HG02973 (cell line): ENCODE results near the gene EME2.
"Not testable (repeated sequence)": the region's sequence is repeated elsewhere in the genome, so short reads cannot be mapped to it uniquely, and the experiment has no call there.

Experiments used
- ATAC-seq: cut with Tn5 transposase; IDR thresholded peaks from one replicate; pipeline ENCODE4 v1.9.1; 2021; ENCODE audit warnings: moderate library complexity; ENCODE audit not compliant: unreplicated experiment

EME2 gene

DNA sequence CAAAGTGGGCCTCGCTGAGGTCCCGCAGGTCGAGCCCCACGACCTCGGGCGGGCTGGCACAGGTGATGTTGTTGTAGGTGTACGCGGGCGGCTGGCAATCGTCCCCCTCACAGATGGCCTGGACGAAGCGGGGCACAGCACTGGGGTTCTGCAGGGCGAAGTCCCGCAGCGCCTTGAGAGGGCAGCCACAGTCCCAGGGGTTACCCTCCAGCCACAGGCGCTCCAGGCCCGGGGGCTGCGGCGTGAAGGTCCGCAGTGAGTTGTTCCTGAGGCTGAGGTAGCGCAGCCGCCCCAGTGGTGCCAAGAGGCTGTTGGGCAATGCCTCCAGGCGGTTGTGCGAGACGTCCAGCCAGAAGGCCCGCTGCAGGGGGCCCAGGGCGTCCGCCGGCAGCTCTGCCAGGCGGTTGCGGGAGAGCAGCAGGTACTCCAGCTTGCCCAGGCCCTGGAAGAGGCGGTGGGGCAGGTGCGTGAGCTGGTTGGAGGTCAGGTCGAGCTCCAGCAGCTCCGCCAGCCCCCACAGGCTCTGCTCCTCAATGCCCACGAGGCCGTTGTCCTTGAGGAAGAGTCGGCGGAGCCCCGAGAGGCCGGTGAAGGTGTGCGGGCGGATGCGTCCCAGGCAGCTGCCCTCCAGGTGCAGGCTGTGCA lies 18.1 kb downstream of the EME2 start:
- no peak for ATAC-seq

DNA sequence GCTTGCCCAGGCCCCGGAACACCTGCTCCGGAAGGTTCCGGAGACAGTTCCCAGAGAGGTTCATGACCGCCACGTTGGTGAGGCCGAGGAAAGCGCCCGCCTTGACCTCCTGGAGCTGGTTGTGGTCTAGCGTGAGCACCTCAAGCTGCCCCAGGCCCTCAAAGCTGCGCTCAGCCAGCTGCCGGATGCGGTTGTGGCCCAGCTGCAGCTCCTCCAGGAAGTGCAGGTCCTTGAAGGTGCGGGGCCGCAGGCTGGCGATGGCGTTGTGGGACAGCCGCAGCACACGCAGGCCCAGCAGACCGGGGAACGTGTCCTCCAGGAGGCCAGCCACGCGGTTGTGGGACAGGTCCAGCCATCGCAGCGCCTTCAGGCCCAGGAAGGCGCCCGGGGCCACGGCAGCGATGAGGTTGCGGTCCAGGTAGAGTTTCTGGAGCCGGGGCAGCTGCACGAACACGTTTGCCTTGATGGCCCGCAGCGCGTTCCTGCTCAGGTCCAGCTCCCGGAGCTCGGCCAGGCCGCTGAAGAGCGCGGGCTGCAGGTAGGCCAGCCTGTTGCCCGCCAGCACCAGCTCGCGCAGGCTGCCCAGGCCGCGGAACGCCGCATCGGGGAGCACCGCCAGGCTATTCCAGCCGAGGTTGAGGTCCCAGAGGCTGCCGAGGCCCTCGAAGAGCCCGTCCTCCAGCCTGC lies 18.8 kb downstream of the EME2 start:
- ATAC-seq = no peak

DNA sequence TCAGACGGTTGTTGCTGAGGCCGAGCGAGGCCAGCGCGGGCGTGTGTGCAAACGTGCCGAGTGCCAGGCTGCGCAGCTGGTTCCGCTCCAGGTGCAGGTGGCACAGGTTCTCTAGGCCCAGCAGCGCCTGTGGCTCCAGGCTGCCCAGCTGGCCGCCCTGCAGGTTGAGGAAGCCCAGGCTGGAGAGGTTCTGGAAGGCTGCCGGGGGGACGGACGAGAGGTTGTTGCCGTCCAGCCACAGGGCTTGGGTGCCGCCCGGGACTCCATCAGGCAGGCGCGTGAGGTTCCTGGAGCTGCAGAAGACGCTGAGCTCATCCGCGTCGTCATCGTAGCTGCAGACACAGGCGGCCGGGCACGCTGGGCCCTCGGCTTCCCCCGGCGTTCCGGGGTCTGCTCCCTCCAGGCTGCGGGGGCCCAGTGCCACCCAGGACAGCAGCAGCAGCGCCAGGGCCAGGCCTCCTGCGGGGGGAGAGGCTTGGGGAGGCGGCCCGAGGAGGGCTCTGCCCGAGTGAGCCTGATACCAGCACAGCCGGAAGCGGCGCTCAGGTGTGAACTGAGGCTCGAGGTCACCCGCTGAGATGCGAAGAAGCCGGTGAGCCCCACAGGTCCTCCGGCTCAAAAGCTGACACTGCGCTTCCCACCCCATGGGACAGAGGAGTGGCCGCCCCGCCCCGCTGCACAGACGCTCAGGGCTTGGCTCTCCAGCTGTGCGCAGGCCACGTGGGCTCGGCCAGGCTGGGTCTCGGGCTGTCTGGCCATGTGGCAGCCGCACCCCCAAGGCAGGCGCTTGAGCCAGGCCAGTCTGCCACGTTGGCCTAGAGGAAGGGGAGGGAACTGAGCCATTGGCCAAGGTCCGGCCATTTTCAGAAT lies 19.6 kb downstream of the EME2 start:
- no peak for ATAC-seq

DNA sequence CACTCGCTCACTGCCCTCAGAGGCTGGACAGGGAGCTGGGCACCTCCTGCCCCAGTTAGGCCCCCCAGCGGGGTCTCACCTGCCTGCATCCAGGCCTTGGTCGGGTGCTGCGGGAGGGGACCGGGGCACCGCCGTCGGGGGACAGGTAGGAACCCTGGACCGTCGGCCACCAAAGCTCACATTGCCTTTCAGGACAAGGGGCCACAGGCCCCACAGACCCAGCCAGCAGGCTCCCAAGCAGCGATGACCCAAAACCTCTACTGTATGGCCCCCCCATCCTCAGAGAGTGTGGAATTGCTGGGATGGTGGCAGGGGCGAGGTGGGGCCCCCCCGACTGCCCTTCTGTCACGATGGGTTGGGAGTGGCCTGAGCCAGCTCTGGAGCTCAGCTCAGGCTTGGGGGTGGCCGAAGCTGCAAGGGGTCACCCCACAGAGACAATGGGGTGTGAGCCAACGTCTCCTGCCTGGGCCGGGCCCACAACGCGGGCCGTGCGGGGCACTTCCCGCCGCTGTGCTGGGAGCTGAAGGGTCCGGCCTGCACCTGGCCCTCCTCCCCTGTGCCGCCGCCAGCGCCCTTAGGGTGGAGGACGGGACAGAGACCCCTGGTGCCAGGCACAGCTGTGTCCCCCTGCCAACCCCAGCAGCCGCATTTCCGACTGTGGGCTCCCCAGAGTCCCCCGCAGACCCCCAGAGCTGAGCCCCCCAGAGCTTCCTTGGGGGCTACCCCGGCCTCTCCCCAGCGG lies 20.4 kb downstream of the EME2 start:
- no peak for ATAC-seq

DNA sequence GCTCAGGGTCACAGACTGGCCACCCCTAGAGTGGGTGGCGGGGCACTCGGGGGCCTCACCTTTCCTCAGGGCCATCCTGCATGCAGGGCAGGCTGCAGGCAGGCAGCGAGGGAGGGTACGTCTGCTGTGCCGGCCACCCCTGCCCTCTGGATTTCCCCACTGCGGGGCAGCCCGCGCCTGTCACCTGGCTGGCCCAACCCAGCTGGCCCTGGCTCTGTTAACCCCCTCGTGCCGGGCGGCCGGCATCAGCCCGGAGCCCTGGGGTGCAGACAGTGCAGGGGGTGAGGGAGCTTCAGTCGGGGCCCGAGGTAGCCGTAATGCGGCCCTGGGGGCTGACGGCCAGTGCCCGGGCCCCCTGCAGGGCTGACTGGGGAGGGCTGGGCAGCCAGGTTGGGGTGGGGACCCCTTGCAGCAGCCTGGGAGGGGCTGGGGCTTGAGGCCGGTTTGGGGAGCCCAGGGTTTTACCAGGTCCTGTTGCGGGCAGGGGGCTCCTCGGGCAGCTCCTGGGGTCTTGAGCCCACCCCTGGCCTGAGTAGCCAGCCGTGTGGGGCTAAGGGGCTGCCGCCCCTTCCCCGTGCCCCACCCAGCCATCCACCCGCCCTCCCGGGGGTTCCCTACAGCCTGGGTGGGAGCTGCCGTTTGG lies 21.1 kb downstream of the EME2 start, which contains the start of gene IGFALS:
TSS of gene IGFALS (minus strand) at position 128 of the 643 bp plus-strand sequence. CDS start at position 75, 53 bp downstream.
- ATAC-seq = no peak

DNA sequence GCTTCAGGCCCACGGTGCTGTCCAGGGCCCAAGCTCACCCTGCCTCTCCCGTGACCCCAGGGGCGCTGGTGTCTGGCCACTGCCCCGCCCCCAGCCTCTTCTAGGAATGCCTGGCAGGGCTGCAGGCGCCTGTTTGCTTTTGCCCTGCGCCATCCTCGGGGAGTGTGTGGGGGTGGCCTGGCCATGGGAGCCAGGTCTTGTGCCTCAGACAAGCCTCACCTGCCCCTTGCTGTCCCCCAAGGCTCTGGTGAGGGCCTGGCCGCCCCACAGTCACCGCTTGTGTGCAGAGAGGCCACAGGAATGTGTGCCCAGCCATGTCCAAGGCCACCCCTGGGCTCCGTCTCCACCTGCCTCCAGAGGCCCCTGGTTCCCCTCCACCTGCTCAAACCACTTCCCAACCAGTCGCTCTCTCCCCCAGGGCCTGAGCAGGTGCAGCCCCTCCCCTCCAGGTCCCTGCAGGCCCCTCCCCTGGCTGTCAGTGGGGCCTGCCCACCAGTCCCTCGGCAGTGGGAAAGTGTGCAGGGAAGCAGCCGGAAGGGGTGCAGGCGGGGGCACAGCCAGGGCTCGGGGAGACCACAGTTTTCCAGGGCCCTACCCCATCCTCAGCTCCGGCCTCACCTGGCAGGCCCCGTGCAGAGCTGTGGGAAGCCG lies 21.7 kb downstream of the EME2 start:
- ATAC-seq = no peak

DNA sequence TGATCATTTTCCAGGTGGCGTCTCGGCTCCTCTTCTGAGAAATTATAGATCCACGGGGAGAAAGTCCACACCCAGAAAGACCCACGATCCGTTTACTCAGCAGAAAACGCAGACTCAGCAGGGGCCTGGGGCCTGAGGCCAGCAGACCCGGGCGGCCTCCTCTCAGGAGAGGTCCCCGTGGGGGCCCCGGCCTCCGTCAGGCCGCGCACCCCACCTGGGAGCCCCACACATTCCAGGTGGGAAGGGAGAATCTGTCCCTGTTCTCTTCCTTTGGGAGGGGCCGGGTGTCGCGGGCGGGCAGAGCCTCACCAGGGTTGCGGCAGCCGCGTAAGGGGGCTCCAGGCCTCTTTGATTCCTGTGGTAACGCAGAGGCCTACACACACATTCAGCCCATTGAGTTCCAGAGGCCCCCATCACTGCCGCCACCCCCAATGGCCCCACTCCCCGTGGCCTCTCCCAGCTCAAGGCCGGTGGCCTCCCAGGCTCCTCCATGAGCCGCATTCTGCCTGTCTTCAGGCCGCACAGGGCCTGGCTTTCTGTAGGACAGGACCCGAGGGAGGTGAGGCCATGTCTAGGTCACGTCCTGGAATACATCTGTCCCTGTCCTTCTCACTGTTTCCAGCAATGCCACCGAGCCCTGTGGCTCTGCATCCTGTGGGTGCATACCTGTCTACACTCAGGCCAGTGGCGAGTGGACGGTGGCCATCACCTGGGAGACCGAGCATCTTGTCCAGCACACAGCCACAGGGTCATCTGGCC lies 22.5 kb downstream of the EME2 start:
- ATAC-seq = no peak

DNA sequence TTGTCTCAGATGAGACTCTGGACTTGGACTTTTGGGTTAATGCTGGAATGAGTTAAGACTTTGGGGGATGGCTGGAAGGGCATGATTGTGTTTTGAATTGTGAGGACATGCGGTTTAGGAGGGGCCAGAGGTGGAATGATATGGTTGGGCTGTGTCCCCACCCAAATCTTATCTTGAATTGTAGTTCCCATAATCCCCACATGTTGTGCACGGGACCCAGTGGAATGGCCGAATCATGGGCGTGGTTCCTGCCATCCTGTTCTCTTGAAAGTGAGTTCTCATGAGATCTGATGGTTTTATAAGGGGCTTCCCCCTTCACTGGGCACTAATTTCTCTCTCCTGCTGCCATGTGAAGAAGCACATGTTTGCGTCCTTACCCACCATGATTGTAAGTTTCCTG lies 26.7 kb downstream of the EME2 start:
- not testable (repeated sequence) for ATAC-seq

DNA sequence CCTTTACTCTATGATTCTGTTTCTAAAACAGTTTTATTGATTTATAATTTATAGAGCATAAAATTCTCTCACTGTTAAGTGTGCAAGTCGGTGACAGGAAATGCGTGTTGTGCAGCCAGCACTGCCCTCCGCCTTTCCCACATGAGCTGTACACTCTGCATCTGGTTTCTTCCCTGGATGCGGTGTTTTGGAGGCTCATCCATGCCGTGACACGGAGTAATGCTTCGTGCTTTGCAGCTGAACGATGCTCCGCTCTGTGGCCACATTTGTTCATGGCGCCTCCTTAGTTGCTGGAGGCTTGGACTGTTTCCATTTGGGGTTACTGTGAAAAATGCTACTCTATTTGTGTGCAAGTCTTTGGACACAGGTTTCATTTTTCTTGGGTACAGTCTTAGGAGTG lies 28.1 kb downstream of the EME2 start:
- ATAC-seq = no peak

DNA sequence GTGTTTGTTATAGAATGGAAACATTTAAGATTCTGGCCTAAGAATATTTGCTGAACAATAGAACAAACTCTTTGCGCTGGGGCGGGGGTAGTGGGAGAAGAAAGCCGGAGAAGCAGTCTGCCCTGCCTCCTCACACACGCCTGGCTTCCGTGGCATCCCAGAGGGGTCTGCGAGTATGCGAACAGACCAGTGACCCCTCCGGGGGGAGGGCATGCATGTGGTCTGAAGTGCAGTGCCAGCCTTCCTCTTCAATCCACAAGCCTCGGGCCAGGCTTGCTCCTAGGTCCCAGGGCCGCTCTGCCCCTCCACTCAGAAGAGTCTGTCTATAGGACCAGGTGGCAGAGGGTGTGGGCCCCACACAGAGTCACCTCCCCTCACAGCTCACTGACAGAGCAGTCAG lies 35.0 kb downstream of the EME2 start:
- no peak for ATAC-seq

DNA sequence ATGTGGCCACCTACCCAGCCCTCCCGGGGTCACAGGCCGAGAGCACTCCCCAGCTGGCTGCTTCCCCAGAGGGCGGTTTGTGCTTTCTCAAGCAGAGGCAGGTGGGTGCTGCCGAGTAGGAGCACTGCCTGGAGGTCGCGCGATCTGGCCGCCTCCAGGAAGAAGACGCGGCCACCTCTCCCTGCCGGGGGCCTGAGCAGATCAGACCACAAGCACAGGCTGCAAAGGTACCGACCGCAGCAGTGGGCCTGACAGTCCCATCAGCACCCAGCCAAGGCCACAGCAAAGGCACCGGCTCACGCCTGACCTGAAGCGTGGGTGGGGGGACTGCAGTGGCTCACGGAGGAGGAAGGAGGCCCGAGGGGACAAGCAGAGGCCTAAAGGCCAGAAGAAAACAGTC lies 36.1 kb downstream of the EME2 start:
- no peak for ATAC-seq

DNA sequence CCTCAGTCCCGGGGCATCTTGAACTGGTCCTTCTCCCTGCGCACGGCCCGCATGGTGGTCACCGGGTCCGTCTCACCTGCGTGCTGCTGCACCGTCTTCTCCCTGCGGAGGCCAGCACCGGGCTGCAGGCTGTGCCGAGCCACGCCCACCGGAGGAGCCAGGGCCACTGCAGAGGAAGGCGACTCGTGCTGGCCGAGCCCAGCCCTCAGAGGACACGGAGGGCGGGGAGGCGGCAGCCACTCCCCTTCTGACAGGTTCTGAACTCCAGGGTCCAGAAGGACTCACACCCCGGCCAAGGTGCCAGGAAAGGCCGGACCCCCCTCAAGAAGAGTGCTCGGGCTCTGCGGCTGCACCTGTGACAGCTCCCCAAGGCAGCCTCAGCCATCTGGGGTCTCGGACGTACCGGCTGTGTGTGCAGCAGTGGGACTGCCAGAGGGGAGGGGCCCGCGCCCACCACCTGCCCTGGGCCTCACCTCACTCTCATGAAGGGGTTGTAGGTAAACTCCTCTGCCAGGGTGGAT lies 36.7 kb downstream of the EME2 start:
- no peak for ATAC-seq

DNA sequence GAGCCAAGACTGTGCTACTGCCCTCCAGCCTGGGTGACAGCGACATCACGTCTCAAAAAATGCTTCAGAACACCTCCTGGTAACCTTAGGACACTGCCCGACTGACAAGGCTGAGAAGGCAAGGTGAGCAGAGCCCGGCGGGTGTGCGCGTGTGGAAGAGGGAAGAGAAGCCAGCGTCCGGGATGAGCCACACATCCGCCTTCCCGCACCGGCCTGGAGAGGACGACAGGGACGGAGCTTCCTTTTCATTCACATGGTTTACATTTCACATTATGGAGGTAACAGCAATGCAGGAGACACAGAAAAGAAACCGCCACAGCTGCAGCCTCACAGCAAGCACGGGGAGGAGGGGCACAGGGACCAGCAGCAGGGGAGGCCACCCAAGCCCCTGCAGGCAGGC lies 37.5 kb downstream of the EME2 start:
- no peak for ATAC-seq

DNA sequence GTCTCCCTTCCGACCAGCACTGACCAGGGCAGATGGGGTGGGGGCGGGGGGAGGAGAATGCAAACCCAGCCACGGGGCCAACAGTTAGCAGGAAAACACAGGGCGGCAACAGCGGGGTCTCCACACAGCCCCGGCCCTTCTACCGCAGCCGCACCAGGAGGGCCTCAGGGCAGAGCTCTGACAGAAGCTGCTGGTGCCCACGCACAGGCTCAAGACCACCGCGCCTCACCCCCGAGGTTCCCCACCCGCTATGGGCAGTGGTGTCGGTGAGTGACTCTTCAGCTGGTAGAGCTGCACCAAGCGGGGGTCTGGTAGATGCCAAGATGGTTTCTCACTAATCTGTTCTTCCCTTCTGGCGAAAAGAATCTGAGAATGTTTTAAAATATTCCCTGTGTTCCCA lies 37.9 kb downstream of the EME2 start:
- no peak for ATAC-seq

DNA sequence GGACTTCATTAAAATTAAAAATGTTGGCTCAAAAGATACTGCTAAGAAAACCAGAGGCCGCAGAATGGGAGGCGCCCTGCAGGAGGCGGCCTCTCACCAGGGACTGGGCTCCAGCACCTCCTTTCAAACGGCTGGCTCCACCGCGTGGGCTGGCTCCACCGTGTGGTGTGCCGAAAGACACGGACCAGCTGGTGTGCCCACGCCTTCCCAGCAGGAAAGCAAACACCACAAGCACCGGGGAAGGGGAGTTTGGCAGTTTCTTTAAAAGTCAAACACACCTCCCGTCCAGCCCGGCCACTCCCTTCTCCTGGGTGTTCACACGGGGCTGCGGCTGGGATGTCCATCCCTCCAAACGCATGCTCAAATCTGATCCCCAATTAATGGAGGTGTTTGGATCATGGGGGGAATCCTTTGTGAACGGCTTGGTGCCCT lies 40.1 kb downstream of the EME2 start:
- no peak for ATAC-seq

DNA sequence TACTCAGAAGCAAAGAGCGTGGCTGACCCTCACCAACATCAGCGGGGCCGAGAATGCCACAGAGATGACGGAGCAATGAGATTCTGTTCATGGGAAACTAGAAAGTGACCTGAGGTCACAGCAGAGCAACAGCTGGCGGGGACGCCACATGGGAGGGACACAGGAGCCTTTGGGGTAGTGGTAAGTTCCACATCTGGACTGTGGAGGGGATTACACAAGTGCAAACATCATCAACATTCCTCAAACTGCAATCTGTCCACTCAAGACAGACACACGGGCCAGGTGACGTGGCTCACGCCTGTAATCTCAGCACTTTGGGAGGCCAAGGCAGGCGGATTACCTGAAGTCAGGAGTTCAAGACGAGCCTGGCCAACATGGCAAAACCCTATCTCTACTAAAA lies 42.9 kb downstream of the EME2 start:
- ATAC-seq = no peak

DNA sequence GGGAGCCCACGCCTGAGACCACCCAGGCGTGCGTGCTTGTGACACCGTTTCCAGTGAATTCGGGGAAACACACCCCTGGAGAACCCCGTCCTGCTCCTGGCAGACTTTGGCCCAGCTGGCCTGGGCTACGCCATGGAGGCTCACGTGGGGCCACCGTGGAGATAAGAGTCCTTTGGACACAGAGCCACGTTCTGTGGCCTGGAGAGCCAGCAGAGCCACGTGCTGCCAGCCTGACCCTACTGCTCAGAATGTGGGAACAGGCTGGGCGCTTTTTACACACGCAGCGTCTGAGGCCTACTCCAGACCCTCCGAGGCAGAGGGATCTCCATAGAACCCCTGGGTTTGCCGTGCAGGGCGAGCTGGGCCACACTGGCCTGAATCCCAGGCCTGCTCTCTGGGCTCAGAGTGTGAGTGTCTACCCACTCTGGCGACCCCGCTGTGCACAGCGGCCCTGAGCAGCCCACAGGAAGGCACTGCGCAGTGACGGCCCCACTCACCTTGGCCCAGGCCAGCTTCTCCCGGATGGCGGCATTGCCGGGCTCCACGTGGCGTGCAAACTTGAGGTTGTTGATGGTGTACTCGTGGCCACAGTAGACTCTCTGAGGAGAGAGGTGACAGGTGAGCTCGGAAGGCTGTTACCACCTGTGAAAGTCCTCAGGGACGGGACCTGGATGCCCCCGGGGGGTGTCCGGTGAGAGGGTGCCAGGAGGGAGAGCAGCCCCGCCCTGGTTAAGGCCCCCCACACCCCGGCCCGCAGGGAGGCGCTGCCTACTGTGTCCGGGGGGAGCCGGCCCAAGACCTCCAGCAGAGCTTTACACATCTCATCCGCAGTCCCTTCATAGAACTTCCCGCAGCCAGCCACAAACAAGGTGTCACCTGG lies 44.0 kb downstream of the EME2 start:
- ATAC-seq = no peak

DNA sequence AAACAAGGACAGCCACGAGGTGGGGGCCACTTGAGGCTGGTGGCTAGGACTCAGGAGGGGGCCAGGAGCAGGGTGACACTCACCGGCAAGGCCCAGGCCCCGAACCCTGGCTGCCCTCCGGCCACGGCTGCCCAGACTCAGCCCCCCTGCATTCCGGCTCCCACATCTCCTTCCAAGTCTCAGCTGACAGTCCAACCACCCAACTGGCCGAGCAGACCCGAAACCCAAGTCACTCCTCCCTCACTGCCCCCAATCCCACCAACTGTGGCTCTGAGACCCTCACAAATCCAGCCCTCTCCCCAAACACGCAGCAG lies 44.6 kb downstream of the EME2 start:
- no peak for ATAC-seq
